DOHH2 (cell line): ENCODE measurements around the gene PWWP2A.

ENCODE experiments used
- EZH2phosphoT487 ChIP-seq: fragments of 200-600 bp; sonication (generic); IDR thresholded peaks from 2 replicates; pipeline ENCODE4 v1.6.1; 2017; ENCODE audit warnings: borderline replicate concordance, mild to moderate bottlenecking, antibody characterized with exemption, low read length, moderate library complexity, mixed read lengths
- TF ChIP-seq, protein P1 (sequence below): fragments of 200-600 bp; sonication (generic); IDR thresholded peaks from one replicate; pipeline ENCODE4 v1.5.1; 2014; ENCODE audit warnings: antibody characterized with exemption, mild to moderate bottlenecking, low read depth, low read length; ENCODE audit not compliant: poor library complexity, severe bottlenecking

DNA sequence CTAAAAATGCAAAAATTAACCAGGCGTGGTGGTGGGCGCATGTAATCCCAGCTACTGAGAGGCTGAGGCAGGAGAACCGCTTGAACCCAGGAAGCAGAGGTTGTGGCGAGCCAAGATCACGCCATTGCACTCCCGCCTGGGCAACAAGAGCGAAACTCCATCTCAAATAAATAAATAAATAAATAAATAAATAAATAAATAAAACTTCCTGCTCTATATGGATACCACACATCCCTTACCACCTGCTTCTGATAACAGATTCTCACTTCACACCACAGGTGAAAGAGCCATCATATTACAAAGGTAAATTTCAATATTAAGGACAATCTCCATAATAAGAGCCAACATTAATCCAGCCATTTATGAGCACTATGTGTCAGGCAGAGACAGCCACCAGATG is 9.4 kb upstream of the PWWP2A start:
- TF ChIP-seq, protein P1, sequence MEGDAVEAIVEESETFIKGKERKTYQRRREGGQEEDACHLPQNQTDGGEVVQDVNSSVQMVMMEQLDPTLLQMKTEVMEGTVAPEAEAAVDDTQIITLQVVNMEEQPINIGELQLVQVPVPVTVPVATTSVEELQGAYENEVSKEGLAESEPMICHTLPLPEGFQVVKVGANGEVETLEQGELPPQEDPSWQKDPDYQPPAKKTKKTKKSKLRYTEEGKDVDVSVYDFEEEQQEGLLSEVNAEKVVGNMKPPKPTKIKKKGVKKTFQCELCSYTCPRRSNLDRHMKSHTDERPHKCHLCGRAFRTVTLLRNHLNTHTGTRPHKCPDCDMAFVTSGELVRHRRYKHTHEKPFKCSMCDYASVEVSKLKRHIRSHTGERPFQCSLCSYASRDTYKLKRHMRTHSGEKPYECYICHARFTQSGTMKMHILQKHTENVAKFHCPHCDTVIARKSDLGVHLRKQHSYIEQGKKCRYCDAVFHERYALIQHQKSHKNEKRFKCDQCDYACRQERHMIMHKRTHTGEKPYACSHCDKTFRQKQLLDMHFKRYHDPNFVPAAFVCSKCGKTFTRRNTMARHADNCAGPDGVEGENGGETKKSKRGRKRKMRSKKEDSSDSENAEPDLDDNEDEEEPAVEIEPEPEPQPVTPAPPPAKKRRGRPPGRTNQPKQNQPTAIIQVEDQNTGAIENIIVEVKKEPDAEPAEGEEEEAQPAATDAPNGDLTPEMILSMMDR: no peak
- TF ChIP-seq EZH2phosphoT487: no peak
